HG03139 (cell line): ENCODE data around the gene FBXO22.

ENCODE experiments used
- ATAC-seq: cut with Tn5 transposase; IDR thresholded peaks from one replicate; pipeline ENCODE4 v1.9.1; 2021; ENCODE audit not compliant: unreplicated experiment

The FBXO22 gene

DNA sequence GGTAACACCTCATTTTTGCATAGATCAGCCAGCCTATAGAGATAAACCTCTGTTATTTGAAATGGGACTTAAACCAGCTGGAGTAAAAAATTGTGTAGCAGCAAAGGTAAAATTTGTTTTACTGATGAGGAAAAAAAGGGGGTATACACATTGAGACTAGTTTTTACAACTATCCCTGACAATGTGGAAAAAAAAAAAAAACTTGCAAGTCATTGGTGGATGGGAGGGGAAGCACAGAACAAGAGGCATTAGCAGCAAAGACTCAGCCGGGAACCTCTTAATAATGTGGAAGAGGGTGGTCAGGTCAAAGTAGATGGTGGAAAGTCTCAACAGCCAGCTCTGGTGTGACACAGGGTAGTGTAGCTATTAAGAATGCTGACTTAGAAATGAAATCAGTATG is 14.5 kb downstream of the FBXO22 start:
- ATAC-seq: no peak

- no peak for ATAC-seq
Observed at GRCh38 chr15:75920079-75920478, 16.4 kb downstream of the FBXO22 start.

DNA sequence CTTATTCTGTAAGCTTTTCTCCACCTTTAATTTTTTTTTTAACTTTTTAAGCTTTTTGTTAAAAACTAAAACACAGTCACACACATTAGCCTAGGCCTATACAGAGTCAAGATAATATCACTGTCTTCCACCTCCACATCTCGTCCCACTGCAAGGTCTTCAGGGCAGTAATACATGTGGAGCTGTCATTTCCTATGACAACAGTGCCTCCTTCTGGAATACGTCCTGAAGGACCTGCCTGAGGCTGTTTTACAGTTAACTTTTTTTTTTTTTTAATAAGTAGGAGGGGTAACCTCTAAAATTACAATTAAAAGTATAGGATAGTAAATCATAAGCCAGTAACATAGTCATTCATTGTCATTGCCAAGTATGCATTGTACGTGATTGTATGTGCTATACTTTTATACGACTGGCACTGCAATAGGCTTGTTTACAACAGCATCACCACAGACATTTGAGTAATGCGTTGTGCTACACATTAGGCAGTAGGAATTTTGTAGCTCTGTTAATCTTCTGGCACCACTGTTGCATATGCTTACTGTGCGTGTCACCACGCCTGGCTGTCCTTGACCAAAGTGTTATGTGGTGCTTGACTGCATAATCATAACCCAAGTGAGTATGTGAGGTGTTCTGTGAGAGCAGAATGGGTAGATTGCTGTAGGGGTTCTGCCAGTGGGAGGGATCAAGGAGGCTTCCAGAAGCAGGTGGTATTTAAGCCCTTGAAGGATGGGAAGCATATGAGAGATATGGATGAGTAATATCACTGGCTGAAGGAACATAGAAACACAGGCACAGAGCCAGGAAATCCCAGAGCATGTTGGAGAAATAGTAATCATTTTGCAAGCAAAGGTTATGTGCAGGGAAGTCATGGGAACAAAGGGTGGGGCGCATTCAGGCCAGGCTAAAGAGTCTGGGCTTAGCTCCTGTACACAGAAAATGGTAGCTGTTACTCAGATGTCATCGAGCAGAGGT is 18.3 kb downstream of the FBXO22 start:
- no peak for ATAC-seq

DNA sequence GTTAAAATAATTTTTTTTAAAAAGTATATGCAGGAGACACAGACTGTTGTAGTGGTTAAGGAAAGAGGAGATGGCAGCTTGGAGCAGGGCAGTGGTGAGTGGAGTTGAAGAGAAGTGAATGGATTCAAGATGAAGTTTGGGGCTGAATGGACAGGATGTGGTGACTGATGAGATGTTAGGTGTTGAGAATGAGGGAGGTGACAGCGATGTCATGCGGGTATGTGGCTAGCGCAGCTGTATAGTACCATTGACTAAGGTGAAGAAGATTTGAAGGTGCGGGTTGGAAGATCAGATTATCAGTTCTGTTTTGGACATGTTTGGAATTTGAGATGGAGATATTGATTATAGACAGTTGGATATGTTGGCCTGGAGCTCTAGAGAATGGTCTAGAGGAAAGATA is 20.1 kb downstream of the FBXO22 start:
- ATAC-seq: no peak

DNA sequence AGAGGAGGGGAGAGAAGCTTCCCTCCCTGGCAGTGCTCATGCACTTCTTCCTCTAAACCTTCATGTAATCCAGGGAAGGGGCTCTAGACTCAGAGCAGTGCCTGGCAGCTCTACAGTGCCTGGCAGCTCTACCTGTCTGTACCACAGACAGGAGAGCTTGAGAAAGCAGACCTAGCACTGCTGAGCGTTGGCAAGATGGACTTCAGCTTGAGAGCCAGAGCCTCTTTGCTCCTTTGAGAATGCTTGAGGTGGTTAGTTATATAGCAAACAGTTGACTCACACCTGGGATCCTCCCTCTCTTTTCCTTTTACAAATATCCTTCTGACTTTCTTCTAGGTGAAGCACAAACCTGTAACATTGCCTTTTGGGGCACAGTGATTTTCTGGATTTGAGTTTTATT is 20.9 kb downstream of the FBXO22 start:
- no peak for ATAC-seq

- no peak for ATAC-seq
Observed at GRCh38 chr15:75925440-75925839, 21.8 kb downstream of the FBXO22 start.

DNA sequence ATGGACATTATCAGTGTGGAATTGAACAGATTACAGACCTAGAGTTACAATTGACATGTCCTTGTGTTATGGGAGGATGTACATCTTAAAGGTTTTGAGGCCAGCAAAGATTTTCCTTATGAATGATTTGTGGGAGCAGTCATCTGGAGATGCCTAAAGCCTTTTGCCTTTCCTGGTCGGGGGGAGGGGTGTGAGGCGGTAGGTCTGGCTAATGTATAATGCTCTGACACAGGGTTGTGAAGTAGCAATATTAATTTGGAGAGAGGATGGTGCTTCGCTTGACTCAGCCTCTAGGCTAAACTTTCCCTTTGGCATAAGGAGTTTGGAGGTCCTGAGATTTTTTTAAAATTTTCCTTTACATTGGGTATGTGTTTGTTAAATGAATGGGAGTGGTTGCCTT is 23.3 kb downstream of the FBXO22 start:
- no peak for ATAC-seq

DNA sequence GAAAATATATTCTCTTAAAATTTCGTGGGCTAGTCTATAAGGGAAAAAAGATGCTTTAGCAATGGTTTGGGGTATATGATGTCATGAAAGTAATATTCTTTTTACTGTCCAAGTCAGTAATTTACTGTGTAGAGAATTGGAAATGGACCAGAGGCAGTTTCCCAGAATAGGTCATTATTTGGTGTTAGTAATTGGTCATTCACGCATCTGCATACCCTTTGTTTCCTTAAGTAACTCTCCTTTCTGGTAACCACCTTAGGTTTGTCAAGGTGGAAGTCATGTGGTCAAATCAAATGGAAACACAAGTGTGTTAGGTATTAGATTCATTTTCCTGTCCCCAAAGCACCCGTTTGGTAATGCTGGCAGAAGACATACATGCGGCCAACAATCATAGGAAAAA is 23.9 kb downstream of the FBXO22 start:
- ATAC-seq: no peak

GRCh38 chr15:75928680-75929608 is 25.3 kb downstream of the FBXO22 start:
- ATAC-seq: no peak

DNA sequence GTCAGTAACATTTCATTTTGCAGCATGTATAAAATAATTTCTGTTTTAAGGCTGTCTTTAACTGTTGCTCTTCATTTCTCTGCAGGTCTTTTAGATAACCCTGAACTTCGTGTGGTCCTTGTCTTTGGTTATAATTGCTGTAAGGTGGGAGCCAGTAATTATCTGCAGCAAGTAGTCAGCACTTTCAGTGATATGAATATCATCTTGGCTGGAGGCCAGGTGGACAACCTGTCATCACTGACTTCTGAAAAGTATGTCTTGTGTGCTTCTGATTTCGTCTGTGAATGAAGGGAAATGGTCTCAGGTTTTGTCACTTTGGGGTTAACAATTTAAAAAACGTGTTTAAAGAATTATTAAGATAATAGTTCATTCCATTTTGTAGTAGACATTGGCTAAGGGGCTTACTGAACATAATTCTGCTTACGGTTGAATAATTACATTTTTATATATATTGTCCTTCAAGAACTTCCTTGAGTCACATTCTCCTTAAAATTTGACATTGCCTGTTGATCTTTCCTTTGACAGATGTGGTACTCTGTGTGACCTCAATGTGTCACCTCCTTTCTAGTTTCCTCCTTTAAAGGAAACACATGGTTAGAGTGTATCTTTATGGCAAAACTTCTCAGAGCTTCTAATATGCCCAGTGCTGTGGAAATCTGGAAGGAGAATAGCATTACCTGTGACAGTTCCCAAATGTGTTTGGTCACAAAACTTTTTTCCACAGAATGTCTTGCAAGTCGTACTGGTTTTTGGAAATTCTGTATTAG is 26.3 kb downstream of the FBXO22 start:
- ATAC-seq: no peak

GRCh38 chr15:75930866-75931265 is 27.2 kb downstream of the FBXO22 start:
- no peak for ATAC-seq

DNA sequence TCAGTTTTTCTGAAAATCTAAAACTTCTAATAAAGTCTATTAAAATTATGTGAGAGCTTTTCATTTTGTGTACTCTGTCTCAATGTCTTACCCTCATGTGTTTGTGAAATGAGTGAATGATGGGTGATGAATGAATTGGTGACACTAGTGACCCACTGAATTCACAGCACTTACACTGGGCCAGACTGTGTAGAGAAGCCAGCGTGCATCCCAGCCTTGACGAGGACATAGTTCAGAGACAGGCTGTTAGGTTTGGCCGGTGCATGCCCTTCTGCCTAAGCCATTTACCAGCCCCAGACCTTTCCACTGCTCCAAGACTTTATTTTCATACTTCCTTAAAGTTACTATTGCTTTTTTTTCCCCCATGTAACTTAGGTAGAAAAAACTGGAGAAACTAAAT is 38.8 kb downstream of the FBXO22 start:
- ATAC-seq: no peak

GRCh38 chr15:75943246-75943645 is 39.6 kb downstream of the FBXO22 start:
- ATAC-seq: no peak

DNA sequence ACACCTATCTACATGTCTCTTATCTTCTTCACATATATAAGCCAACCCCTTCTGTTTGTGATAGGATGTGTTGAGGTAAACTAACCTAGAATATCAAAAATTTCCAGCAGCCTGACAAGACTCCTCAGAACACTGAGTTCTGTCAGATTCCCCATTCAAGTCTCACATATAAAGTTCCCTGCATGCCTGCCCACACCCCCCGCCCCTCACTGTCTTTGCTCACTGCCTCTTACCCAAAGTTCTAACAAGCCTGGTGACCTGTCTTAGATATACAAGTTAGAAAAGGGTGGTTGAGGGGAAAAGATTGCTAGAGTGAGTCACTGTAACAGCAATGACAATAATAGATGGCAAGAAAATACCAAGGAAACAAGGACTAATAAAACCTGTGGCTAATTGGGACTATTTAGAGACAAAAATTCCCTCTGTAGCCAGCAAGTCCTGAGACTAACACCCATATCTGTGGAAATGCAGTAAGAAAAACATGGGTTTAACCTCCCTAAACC is 40.1 kb downstream of the FBXO22 start:
- no peak for ATAC-seq

GRCh38 chr15:75945953-75946352 is 42.3 kb downstream of the FBXO22 start:
- ATAC-seq: no peak

GRCh38 chr15:75947092-75947491 is 43.4 kb downstream of the FBXO22 start:
- ATAC-seq: no peak

GRCh38 chr15:75948761-75949296 is 45.2 kb downstream of the FBXO22 start:
- no peak for ATAC-seq

DNA sequence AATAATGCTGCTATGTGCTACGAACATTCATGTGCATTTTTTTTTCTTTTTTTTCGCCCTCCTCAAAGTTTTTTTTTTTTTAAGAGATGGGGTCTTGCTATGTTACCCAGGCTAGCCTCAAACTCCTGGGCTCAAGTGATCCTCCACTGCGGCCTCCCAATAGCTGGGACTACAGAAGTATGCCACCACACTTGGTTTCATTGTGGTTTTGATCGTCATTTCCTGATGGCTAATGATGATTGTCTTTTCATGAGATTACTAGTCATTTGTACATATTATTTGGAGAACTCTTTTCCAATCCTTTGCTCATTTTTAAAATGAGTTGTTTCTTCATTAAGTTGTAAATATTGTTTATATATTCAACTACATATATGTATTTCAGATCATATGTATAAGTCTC is 48.8 kb downstream of the FBXO22 start:
- no peak for ATAC-seq

DNA sequence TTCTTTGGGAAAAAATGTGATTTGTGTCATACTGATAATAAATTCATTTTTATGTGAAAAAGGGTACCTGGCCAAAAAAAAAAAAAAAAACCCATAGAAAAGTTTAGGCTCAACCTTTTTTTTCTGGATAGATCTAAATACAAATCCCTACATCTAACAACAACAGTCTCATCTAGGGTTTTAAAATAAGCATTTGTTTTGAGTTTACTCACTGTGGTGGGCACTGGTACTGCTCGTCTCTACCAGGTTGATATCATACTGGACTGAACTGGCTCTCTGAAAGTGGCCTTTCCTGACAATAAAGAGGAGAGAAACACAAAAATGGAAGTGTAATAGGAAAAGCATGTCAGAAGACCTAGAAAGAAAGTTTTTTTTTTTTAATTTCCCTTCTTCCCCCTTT is 52.0 kb downstream of the FBXO22 start:
- ATAC-seq: no peak

DNA sequence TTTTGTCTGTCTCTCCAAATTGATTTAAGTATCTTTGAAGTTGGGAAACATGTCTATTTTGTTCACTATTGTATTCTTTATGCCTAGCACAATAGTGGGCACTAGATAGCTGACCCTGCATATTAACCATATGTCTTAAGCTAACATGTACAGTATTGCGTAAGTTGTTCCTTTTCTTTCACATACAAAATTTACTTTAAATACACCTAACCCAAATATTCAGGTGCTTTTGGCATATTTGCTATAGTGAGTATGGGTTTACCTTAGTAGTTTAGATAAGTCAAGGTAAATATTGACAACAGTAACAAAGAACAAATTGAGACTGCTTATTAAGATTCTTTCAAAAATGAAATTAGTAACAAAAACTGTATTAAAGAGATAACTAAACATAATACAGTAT is 57.7 kb downstream of the FBXO22 start:
- no peak for ATAC-seq

- ATAC-seq: no peak
Observed at GRCh38 chr15:75966073-75966472, 62.4 kb downstream of the FBXO22 start.
